Naive B cell (primary cell): ENCODE data around the gene CHST11. TPM values are rescaled to one million over a fixed set of nuclear protein-coding genes. Genes with fewer than 3 reads are reported as not detected.
A peak's percentile ranks its signal among the peaks of the same experiment; 100 is the strongest.

Source experiments
- ATAC-seq, 2 donors: fragments of 150-1000 bp; cut with Tn5 transposase; 2 replicates each; pipeline ENCODE4 v1.10.0; 2021; ENCODE audit warnings: low read depth in 2 of 2, mild to moderate bottlenecking in 2 of 2, moderate library complexity in 2 of 2
- DNase-seq: peaks from one replicate; pipeline ENCODE4 v3.0.0; 2022
- H3K27ac Mint-ChIP-seq, 6 donors: one replicate each; pipeline ENCODE4 v1.8.0; 2020 to 2022; ENCODE audit warnings: mild to moderate bottlenecking in 6 of 6, mixed read lengths in 6 of 6, moderate library complexity in 5 of 6, inconsistent platforms in 2 of 6
- H3K27me3 Mint-ChIP-seq, 3 donors: one replicate each; pipeline ENCODE4 v1.8.0; 2021 to 2022; ENCODE audit warnings: mixed read lengths in 3 of 3, mild to moderate bottlenecking in 1 of 3
- H3K36me3 Mint-ChIP-seq, 2 donors: one replicate each; pipeline ENCODE4 v1.8.0; 2020 to 2022; ENCODE audit warnings: mixed read lengths in 2 of 2, inconsistent platforms in 1 of 2, mild to moderate bottlenecking in 1 of 2
- H3K4me1 Mint-ChIP-seq, 3 donors: one replicate each; pipeline ENCODE4 v1.8.0; 2020 to 2022; ENCODE audit warnings: mixed read lengths in 3 of 3, inconsistent platforms in 1 of 3, mild to moderate bottlenecking in 1 of 3, moderate library complexity in 1 of 3
- H3K4me3 Mint-ChIP-seq, 8 donors: one replicate each; pipeline ENCODE4 v1.8.0; 2020 to 2022; ENCODE audit warnings: mild to moderate bottlenecking in 8 of 8, mixed read lengths in 8 of 8, moderate library complexity in 8 of 8, inconsistent platforms in 2 of 8
- H3K9me3 Mint-ChIP-seq, 7 donors: one replicate each; pipeline ENCODE4 v1.8.0; 2020 to 2022; ENCODE audit warnings: mixed read lengths in 7 of 7, mild to moderate bottlenecking in 5 of 7, inconsistent platforms in 2 of 7, moderate library complexity in 1 of 7
- polyA plus RNA-seq, 6 donors: library from polyadenylated mRNA; unstranded; fragments of 300-500 nt; fragmentation: Illumina TruSeq; gene quantifications; one replicate each; pipeline ENCODE4 v1.2.3, GENCODE V29; 2021; ENCODE audit warnings: low read depth in 6 of 6

CHST11 gene
- polyA plus RNA-seq, 6 donors from 2014 or later = 39.8 to 63.6 (median 58.6) TPM

GRCh38 chr12:104467346-104467837 lies 10.6 kb downstream of the CHST11 start:
- DNase-seq = no peak
- Mint-ChIP-seq H3K4me1 (peaks cover 72 to 97% (median 85%) of the 10 kb centered on the region in 3 donors), H3K4me3 (peak overlapping the region in 6 of 8 donors; percentile 0 to 69 (median 14)), H3K27me3 (no peaks in the 10 kb centered on the region), H3K9me3 (peaks cover 3 to 7% (median 6%) of the 10 kb centered on the region in 7 donors), H3K27ac (peak overlapping the region in 5 of 6 donors; percentile 18 to 90 (median 81)), H3K36me3 (peaks cover 6 to 14% of the 10 kb centered on the region in 2 donors)
- ATAC-seq = no peak

GRCh38 chr12:104468371-104468770 lies 11.6 kb downstream of the CHST11 start:
- H3K9me3 Mint-ChIP-seq = peaks cover 3 to 7% (median 6%) of the 10 kb centered on the region in 7 donors
- peaks cover 6 to 14% of the 10 kb centered on the region in 2 donors for H3K36me3 Mint-ChIP-seq
- H3K4me1 Mint-ChIP-seq = peaks cover 73 to 97% (median 85%) of the 10 kb centered on the region in 3 donors
- no peaks in the 10 kb centered on the region for H3K27me3 Mint-ChIP-seq
- no peak for ATAC-seq
- peak overlapping the region in 1 of 8 donors; percentile 4 for H3K4me3 Mint-ChIP-seq
- peak overlapping the region in 5 of 6 donors; percentile 8 to 90 (median 36) for H3K27ac Mint-ChIP-seq
- no peak for DNase-seq

DNA sequence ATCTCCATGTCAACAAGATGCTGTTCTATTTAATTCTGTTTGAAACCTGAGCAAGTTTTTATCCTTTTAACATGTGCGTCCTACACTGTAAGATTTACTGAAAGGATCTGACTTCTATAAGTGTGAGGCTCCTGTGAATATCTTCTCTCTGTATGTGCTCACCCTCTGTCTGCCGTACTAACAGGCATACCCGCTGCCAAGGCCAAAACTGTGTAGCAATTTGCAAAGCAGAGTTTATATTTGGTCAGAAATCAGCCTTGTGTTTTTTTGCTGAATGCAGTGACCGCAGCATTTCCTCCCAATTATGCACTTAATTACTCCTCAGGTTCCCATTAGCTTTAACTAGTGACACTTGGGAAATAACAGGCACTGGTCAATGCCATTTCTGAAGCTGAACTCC lies 12.3 kb downstream of the CHST11 start:
- Mint-ChIP-seq H3K4me1 (peaks cover 74 to 97% (median 85%) of the 10 kb centered on the region in 3 donors), H3K9me3 (peaks cover 3 to 7% (median 6%) of the 10 kb centered on the region in 7 donors), H3K36me3 (peaks cover 6 to 9% of the 10 kb centered on the region in 2 donors), H3K27ac (peak overlapping the region in 3 of 6 donors; percentile 25 to 81 (median 31)), H3K27me3 (no peaks in the 10 kb centered on the region), H3K4me3 (peak overlapping the region in 2 of 8 donors; percentile 44 to 46)
- ATAC-seq = no peak
- no peak for DNase-seq

DNA sequence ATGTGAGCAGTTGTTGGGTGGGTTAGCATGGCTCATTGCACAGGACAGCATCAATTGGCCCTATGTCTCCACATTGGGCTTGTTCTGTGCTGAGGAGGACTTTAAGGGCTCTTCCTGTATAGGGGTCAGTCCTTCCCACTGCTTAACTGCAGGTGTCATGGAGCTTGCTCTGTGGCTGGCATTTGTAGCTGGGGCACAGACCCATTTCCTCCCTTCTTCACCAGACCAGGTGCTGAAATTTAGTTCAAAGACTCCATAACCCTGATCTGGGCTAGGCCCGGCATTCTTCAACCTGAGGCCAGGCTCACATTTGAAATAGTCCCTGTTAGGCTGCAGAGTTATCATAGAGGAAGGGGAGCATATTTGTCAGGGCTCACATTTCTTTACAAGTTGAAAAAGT lies 12.8 kb downstream of the CHST11 start:
- H3K9me3 Mint-ChIP-seq = peaks cover 3 to 7% (median 6%) of the 10 kb centered on the region in 7 donors
- H3K27me3 Mint-ChIP-seq = no peaks in the 10 kb centered on the region
- peaks cover 6 to 9% of the 10 kb centered on the region in 2 donors for H3K36me3 Mint-ChIP-seq
- peak overlapping the region in 3 of 8 donors; percentile 32 to 65 (median 40) for H3K4me3 Mint-ChIP-seq
- no peak for ATAC-seq
- H3K27ac Mint-ChIP-seq = peak overlapping the region in 4 of 6 donors; percentile 25 to 81 (median 42)
- H3K4me1 Mint-ChIP-seq = peaks cover 73 to 97% (median 85%) of the 10 kb centered on the region in 3 donors
- DNase-seq = no peak

GRCh38 chr12:104470521-104470920 lies 13.8 kb downstream of the CHST11 start:
- Mint-ChIP-seq H3K27me3 (no peaks in the 10 kb centered on the region), H3K9me3 (peaks cover 3 to 7% (median 6%) of the 10 kb centered on the region in 7 donors), H3K4me1 (peaks cover 70 to 96% (median 84%) of the 10 kb centered on the region in 3 donors), H3K27ac (peak overlapping the region in 3 of 6 donors; percentile 76 to 91 (median 81)), H3K36me3 (peaks cover 6 to 9% of the 10 kb centered on the region in 2 donors), H3K4me3 (peak overlapping the region in 3 of 8 donors; percentile 6 to 13 (median 7))
- ATAC-seq (no peak), DNase-seq (no peak)

- ATAC-seq (no peak), DNase-seq (no peak)
- peaks cover 3 to 7% (median 6%) of the 10 kb centered on the region in 7 donors for H3K9me3 Mint-ChIP-seq
- H3K27me3 Mint-ChIP-seq = no peaks in the 10 kb centered on the region
- H3K36me3 Mint-ChIP-seq = peaks cover 6 to 9% of the 10 kb centered on the region in 2 donors
- H3K4me3 Mint-ChIP-seq = no peak overlapping the region
- peaks cover 67 to 89% (median 80%) of the 10 kb centered on the region in 3 donors for H3K4me1 Mint-ChIP-seq
- H3K27ac Mint-ChIP-seq = peak overlapping the region in 3 of 6 donors; percentile 10 to 81 (median 45)
These were observed 14.6 kb downstream of the CHST11 start for GRCh38 chr12:104471336-104471735.

GRCh38 chr12:104472748-104473147 lies 16.0 kb downstream of the CHST11 start:
- Mint-ChIP-seq H3K4me1 (peaks cover 68 to 89% (median 80%) of the 10 kb centered on the region in 3 donors), H3K9me3 (peaks cover 3 to 7% (median 6%) of the 10 kb centered on the region in 7 donors), H3K27me3 (no peaks in the 10 kb centered on the region), H3K36me3 (peaks cover 6 to 9% of the 10 kb centered on the region in 2 donors), H3K27ac (peak overlapping the region; percentile 89 to 97 (median 96)), H3K4me3 (peak overlapping the region; percentile 70 to 91 (median 79))
- ATAC-seq (no peak), DNase-seq (no peak)

DNA sequence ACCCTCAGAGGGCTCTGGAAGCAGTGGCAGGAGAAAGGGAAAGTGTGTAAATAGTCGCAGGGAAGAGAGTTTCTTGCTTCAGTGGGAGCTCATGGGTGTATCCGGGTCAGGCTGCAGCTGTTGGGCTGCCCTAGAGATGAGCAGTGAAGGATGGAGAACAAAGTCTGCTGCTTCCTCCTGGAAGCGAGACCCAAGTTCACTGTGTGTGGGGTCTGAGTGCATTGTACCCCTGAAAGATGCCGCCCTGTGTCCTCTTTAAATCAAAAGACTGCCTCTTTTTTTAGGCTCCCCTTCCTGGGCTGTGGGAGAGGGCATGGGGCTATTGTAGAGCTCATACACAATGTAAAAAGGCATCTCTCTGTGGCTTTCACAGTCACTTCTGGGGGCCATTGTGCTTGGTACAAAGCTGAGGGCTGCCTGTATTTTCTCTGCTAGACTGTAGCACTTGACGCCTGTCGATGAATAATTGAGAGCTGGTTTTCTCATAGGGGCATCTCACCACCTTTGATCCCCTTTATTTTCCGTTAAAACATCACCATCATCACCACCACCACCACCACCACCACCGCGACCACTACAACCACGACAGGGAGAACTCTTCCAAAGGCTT lies 16.7 kb downstream of the CHST11 start:
- no peaks in the 10 kb centered on the region for H3K27me3 Mint-ChIP-seq
- peak overlapping the region; percentile 70 to 91 (median 79) for H3K4me3 Mint-ChIP-seq
- peak overlapping the region; percentile 89 to 97 (median 96) for H3K27ac Mint-ChIP-seq
- H3K36me3 Mint-ChIP-seq = peaks cover 6 to 9% of the 10 kb centered on the region in 2 donors
- peaks cover 71 to 89% (median 80%) of the 10 kb centered on the region in 3 donors for H3K4me1 Mint-ChIP-seq
- DNase-seq (peak; percentile 69), ATAC-seq (peak; percentile 87 to 88)
- H3K9me3 Mint-ChIP-seq = peaks cover 3 to 7% (median 6%) of the 10 kb centered on the region in 7 donors

GRCh38 chr12:104475271-104475670 lies 18.5 kb downstream of the CHST11 start:
- no peak for DNase-seq
- Mint-ChIP-seq H3K4me1 (peaks cover 69 to 91% (median 80%) of the 10 kb centered on the region in 3 donors), H3K36me3 (peaks cover 6 to 9% of the 10 kb centered on the region in 2 donors), H3K27ac (peak overlapping the region; percentile 47 to 97 (median 80)), H3K4me3 (peak overlapping the region in 2 of 8 donors; percentile 4 to 5), H3K27me3 (no peaks in the 10 kb centered on the region), H3K9me3 (peaks cover 0 to 4% (median 3%) of the 10 kb centered on the region in 7 donors)
- no peak for ATAC-seq

- DNase-seq = no peak
- H3K4me1 Mint-ChIP-seq = peaks cover 73 to 91% (median 87%) of the 10 kb centered on the region in 3 donors
These were observed 21.0 kb downstream of the CHST11 start for GRCh38 chr12:104477510-104478390.

DNA sequence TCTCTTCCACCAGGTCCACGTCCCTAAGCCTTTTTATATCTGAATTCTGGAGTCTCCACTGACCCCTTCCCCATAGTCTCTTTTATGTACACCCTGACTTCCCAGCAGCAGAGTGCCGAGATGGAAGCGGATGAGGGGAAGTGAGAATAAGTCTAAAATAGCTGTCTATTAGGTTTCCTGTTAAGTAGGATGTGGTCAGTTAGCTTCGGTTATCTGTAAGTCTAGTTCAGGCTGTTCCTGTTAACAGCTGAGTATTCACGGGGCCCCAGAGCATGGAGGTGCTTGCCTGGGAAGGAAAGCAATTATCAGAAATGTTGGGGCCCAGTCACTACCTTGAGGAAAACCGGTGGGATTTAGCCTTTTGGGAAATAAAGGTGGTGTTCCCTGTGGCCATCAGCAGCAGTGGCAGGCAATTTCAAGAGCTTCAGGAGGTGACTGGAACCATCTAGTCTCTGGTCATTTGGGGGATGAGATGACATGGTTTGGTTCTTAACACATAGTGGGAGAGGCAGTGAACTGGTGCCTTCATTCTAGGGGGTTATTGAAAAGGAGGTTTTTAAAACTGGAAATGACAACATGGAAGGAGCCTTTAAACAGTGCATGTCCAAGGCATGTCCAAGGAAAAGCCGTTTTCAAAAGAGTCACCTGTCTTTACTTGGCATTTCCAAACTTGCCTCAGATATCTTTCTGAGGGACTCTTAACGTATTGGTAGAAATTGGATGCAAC lies 21.8 kb downstream of the CHST11 start:
- ATAC-seq (peak; percentile 91), DNase-seq (peak; percentile 78)
- Mint-ChIP-seq H3K4me3 (peak overlapping the region; percentile 82 to 98 (median 91)), H3K9me3 (no peaks in the 10 kb centered on the region), H3K27ac (peak overlapping the region; percentile 94 to 99 (median 98)), H3K4me1 (peaks cover 74 to 91% (median 87%) of the 10 kb centered on the region in 3 donors), H3K27me3 (no peaks in the 10 kb centered on the region), H3K36me3 (peaks cover 2 to 4% of the 10 kb centered on the region in 2 donors)

More at GRCh38 chr12:104477510-104478390, 21.0 kb downstream of the CHST11 start:
- Mint-ChIP-seq H3K9me3 (no peaks in the 10 kb centered on the region), H3K27me3 (no peaks in the 10 kb centered on the region), H3K4me3 (peak overlapping the region; percentile 82 to 98 (median 91)), H3K36me3 (no peaks in the 10 kb centered on the region), H3K27ac (peak overlapping the region; percentile 94 to 99 (median 98))
- peak; percentile 17 to 20 for ATAC-seq

GRCh38 chr12:104479123-104479662 lies 22.4 kb downstream of the CHST11 start:
- peak overlapping the region; percentile 36 to 99 (median 98) for H3K27ac Mint-ChIP-seq

More at GRCh38 chr12:104479123-104479662, 22.4 kb downstream of the CHST11 start:
- peaks cover 6 to 8% of the 10 kb centered on the region in 2 donors for H3K36me3 Mint-ChIP-seq
- ATAC-seq (no peak), DNase-seq (no peak)
- peaks cover 74 to 91% (median 87%) of the 10 kb centered on the region in 3 donors for H3K4me1 Mint-ChIP-seq
- H3K27me3 Mint-ChIP-seq = no peaks in the 10 kb centered on the region
- H3K9me3 Mint-ChIP-seq = no peaks in the 10 kb centered on the region
- peak overlapping the region in 6 of 8 donors; percentile 29 to 98 (median 91) for H3K4me3 Mint-ChIP-seq
